Activated T-cell treated with anti-CD3 and anti-CD28 coated beads for 24 hours (primary cell): ENCODE measurements around the gene APOBEC3H.

Experiments used
- DNase-seq: peaks from one replicate; pipeline ENCODE4 v3.0.0-alpha.2; 2020; ENCODE audit warnings: low read depth

APOBEC3H gene

DNA sequence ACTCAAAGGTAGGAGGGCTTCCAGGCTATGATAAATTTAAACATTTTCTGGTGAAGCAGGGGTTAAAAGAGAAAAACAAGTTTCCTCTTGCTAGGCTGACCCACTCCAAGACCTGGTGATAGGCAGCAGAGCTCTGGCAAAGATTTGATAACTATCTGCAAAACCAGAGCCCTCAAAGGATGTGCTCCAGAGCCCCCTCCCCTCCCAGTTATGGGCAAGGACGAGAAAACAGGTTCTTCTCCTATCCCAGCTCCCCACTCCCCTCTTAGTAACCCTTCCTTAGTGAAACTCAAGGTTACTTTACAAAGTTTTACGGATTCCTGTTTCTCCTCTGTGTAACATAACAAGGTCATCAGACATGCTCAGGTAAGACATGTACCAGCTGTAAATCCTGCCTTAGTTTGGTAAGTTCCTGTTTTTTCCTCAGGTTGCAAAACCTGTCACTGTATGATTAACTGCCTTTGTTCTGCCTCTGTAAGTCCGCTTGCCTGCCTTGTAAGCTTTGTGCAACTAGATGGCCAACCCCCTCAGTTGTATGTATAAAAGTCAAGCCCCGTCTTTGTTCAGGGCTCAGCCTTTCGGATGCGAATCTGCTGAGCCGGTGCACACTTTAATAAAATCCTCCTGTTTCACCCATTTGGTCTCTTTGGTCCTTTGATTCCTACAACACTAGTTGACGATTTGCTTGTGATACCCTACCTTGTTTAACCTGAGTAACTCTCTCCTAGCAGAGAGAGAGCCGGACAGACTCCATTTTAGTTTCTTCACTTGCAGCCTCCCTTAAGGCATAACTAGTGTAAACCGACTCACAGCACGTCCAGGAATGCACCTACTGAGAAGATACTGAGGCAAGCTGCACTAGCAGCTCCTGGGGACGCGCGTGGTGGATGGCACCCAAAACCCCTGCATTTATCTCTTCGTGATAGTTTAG lies 13.9 kb downstream of the APOBEC3H start:
- no peak for DNase-seq

DNA sequence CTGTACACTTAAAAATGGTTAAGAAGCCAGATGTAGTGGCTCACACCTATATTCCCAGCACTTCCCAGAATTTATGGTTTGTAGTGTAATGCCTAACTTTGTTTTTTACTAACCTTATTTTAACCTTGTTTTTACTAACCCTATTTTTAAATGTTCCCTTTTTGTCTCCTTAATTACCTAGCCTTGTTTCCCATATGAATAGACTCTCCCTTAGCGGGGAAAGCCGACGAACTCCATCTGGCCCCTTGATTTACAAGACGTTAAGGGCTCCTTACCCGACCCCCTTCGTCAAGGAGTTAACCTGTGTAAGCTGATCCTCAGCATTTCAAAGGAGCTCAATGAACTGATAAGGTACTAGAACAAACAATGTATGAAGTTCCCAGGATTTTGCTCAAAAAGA lies 17.1 kb downstream of the APOBEC3H start:
- DNase-seq: no peak

DNA sequence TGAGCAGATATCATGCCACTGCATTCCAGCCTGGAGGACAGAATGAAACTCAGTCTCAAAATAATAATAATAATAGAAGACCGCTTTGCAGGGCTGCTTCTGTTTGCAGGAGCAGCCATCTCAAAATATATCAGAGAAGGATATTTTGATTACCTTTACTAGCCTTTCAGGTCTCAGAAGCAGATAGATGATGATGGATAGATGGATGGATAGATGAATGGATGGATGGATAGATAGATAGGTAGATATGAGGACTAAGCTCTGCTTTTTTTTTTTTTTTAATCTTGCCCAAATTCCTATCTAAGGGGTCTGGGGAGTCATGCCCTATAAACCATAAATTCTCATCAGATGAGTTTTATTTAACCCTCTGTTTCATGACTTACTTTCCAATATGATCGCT lies 18.5 kb downstream of the APOBEC3H start:
- no peak for DNase-seq

DNA sequence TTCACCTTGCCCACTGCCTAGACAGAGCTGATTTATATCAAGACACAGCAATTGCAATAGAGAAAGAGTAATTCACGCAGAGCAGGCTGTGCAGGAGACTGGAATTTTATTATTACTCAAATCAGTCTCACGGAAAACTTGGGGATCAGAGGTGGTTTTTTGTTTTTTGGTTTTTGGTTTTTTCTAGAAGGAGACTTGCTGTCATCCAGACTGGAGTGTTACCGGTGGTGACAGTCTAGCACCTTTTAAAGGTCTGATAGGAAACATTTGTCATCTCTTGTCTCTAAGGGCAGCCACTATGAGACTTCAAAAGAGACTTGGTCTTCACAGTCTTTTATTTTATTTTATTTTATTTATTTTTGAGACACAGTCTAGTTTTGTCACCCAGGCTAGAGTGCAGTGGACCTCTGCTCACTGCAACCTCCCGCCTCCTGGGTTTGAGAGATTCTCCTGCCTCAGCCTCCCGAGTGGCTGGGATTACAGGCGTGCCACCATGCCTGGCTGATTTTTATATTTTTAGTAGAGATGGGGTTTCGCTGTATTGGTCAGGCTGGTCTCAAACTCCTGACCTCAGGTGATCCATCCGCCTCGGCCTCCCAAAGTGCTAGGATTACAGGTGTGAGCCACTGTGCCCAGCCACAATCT lies 19.1 kb downstream of the APOBEC3H start:
- DNase-seq: no peak

DNA sequence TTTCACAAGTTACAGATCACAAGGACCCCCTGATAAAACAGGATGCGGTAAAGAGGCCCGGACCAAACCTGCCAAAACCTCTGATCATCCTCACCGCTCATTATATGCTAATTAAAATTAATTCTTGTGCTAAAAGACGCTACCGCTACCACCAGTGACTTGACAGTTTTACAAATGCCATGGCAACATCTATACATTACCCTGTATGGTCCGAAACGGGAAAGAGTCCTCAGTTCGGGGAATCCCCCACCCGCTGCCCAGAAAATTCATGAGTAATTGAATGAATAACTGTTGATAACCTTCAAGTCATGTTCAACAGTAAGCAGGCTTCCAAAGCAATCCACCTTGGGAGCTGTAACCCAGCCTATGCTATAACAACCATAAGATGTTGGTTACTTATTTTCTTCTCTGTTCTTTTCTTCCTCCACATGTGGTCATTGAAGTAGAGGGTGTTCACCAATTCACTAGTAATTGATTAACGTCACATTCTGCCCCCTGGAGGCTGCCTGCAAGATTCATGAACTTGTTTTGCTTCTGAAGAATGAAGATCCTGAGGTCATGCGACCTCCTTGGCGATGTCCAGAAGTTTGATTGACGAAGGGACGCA lies 20.6 kb downstream of the APOBEC3H start:
- peak; percentile 65 for DNase-seq

DNA sequence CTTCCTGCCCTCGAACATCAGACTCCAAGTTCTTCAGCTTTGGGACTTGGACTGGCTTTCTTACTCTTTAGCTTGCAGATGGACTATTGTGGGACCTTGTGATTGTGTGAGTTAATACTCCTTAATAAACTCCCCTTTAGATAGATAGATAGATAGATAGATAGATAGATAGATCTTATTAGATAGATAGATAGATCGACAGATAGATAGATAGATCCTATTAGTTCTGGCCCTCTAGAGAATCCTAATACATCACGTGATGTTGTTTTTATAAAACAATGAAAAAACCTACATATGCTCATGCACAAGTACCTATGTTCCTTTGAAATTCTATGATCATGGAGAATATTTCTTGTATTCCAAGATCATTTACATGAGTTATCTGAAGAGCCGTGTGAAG lies 23.9 kb downstream of the APOBEC3H start:
- DNase-seq: no peak

DNA sequence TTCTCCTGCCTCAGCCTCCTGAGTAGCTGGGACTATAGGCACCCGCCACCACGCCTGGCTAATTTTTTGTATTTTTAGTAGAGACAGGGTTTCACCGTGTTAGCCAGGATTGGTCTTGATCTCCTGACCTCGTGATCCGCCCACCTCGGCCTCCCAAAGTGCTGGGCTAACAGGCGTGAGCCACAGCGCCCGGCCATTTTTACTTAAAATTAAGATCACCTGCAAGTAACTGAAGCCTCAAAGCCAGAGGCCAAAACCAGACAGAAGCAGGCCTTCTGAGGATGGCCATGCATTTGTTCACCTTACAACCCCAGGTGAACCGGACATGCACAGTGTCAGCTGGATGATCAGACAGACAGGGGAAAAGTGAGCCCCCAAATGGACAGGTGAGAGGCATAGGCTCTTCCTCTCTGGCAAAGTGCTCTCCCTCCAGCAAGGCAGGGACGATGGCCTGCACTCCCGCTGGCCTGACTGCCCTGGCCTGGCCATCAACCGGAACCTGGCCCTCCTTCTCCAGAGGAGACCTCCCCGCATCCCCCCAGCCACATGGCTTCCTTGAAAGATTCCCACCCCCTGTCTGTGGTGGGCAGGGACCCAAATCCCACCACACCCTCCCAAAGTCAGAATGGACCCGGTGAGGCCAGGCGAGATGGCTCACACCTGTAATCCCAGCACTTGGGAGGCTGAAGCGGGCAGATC lies 25.9 kb downstream of the APOBEC3H start:
- no peak for DNase-seq

DNA sequence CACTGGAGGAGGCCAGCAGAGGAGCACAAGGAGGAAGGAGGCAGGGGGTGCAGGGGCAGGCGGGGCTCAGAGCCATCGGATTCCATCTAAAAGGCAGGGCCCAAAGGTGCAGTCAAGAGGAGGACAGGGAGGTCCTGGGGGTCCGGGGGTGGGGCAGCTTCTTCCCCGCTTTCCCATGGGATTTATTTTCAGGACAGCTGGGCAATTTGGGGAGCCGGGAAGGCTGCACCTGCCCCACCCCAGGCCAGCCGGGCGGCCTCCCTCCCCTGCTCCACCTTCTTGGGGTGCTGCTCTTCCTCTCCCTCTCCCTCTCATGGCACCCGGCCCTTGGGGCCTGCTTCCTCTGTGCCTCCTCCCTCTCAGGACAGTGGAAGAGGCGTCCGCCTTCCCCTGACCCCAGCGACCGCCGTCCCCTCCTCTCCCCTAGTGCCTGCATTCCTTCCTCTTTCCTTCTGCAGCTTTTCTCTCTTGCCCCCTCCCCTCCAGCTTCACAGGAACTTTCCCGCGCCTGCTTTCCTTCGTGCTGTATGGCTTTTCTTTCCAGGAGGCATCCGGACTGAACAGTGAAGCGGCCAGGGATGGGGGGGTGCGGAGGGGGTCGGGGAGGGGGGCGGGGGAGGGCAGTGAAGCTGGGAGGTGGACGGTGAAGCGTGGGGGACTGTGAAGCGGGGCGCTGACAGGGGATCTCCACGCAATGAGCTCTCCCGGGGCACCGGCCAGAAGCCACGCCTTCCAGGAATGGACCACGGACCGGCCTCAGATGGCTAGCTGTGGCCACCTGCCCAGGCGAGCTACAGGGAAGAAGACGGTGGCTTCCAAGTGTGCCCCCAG lies 26.9 kb downstream of the APOBEC3H start:
- DNase-seq: no peak

DNA sequence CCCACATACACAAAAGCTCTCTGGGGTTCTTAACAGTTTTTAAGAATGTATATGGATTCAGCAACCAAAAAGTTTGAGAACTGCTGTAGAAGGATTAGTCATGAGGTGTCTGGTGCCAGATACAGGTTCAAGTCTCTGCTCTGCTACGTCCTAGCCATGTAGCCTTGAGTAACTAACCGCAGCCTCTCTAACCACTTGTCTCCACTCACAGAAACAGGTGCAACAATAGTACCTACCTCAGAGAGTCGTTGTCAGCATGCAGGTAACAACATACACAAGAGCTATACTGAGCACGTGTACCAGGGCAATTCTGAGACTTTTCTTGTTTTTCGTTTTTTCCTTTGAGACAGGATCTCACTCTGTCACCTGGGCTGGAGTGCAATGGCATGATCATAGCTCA lies 28.6 kb downstream of the APOBEC3H start:
- no peak for DNase-seq

DNA sequence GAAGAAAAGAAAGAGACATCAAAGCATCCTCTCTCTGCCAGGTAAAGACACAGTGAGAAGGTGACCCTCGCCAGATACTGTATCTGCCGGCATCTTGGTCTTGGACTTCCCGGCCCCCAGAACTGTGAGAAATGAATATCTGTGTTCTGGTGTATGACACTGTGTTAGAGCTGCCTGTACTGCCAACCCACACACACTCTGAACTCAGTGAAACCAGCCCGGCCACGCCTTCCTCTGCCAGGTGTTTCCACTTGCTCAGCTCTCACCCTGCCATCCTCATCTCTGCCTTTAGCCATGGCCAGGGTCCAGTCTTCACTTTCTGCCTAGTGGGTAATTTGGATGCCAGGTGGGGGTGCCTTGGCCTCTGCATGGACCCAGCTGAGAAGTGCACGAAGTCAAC lies 31.5 kb downstream of the APOBEC3H start:
- no peak for DNase-seq

DNA sequence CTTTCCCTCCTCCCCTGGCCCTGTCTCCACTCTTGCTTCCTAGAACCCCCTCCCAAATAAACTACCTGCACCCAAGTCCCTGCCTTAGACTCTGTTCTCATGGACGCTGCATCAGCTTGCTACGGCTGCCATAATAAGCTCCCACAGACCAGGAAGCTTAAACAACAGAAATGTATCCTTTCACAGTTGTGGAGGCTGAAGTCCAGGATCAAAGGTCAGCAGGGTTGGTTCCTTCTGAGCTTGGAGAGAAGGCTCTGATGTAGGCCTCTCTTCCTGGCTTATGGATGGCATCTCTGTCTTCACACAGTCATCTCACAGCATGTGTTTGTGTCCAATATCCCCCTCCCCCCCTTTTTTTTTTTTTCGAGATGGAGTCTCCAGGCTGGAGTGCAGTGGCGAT lies 32.0 kb downstream of the APOBEC3H start:
- DNase-seq: no peak

DNA sequence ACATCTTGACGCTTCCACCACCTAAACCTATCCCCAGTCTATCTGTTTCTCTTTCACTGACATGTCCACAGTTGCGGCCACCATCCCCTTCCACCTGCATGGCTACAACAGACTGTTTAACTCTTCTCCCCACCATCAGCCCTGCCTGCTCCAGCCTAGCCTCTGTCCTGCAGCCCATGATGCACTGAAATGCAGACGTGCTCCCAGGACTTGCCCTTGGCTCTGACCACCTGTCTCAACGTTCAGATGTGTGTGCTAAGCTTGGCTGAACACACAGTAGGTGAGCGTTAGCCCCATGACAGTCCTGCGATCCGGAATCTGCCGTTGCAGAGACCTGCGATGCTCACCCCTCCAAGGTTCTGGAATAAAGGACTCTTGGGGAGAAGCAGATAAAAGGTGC lies 32.7 kb downstream of the APOBEC3H start:
- DNase-seq: no peak

DNA sequence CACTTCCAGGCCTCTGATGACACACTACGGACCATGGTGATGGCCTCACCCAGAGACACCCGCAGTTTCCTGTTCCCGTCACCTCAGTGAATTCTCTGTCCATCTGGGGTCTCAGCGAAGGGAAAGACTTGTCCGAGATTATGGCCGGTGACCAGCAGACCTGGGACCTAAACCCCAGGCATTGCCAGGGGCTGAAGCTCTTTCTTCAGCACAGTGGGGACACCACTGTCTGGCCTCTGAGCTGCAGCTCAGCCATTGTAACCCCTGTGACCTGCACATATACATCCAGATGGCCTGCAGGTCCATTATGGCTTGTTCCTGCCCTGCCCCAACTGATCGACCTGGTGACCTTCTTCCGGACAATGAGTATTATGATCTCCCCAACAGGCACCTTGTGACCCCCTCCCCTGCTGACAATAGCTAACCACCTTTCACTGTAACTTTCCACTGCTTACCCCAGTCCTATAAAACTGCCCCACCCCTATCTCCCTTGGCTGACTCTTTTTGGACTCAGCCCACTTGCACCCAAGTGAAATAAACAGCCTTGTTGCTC lies 33.2 kb downstream of the APOBEC3H start:
- DNase-seq: no peak

DNA sequence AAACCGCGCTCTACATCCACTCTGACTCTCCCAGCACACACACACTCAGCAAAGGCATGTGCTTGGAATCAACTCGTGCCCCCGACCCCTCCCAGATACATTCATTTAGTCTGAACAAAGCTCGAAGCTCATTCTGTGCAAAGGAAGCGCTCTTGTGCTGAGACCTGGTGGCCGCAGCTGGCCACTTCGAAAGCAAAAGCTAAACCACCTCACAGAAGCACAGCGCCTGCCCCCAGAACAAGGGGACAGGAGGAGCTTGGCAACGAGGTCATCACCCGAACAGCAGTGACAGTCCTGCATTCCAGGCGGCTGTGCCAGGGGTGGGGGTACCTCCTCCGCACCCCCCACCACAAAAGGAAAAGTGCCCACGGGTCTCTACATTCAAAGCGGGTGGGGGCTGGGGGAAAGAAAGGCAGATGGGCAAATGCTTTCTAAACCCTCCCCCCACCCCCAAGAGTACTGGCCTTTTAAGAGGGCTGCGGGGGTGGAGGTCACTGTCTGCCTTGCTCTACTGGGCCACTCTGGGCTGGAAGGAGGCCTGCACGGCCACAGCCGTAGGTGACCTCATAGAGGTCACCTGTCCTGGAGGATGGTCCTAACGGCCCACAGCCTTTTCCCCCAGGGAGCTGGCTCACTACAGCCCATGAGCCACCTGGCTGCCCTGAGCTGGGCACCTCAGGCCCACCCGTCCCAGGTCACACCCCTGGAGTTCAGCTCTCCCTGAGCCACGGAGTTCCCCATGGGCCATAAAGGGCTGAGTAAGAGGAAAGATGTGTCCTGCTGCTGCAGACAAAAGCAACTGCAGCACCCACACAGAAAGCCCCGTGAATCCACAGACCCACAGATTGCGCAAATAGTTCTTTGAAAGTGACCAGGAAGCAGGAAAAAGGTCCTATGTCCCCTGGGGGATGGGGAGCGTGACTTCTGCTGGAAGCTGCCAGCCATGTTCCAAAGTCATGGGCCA lies 34.1 kb downstream of the APOBEC3H start:
- no peak for DNase-seq

DNA sequence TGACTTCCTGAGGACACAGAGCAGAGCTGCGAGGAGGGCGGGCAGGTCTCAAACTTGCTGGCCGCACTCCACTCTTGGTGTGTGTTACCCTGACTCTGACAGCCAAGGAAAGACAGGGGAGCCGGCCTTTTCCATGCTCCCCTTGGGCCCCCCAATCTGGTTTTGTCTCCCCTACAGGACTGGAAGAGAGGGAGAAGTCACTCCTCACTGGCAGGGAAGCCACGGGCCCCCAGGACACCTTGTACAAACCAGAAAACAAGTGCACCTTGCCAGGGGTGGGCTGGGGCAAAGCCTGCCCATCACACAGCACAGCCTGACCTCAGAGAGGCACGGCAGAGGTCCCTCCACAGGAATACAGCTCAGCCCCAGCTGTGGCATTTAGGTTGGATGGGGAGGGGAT lies 35.2 kb downstream of the APOBEC3H start:
- no peak for DNase-seq

DNA sequence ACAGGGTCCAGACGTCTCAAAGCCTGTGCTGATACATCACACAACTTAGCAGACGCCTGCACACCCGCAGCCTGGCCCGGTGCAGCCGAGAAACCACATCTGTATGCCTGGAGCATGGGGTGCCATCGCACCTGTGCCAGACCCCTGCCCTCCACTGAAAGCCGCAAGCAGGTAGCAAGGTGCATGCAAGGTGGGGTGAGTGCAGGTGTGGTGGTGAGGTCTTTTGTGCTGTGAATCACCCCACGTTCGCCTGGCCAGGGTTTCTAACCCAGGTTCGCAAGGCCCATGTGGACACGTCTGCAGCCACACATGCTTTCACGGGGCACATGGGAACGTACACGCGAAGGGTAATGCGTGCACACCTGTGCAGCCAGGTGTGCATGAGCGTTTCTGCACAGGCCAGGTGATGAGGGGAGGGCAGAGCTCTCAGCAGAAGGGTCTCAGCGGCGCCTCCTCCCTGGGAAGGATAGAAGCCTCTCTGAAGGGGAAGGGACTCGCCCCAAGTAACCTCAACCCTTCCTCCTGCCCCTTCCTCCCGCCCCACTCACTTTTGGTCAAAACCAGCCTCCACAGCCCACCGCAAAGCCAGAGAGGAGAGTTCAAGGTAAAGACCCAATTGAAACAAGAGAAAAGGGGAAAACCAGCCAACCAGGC lies 36.0 kb downstream of the APOBEC3H start:
- DNase-seq: no peak

DNA sequence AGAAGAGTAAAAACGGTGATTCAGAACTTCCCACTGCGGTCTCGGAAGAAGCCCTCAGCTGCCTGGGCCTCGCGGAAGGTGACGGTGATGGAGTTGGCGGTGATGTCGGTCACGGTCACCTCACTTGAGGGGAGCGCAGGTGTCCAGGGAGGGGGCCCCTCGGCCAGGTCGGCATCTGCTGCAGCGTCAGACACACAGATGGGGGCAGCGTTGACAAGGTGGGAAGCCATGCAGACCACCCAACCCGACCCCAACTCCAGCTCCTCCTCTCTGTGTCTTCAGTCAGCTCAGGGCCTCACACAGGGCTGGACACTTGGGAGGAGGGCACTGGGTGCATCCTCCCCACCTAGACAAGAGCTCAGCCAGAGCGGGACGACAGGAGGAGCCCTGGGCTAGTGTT lies 36.8 kb downstream of the APOBEC3H start:
- DNase-seq: no peak

DNA sequence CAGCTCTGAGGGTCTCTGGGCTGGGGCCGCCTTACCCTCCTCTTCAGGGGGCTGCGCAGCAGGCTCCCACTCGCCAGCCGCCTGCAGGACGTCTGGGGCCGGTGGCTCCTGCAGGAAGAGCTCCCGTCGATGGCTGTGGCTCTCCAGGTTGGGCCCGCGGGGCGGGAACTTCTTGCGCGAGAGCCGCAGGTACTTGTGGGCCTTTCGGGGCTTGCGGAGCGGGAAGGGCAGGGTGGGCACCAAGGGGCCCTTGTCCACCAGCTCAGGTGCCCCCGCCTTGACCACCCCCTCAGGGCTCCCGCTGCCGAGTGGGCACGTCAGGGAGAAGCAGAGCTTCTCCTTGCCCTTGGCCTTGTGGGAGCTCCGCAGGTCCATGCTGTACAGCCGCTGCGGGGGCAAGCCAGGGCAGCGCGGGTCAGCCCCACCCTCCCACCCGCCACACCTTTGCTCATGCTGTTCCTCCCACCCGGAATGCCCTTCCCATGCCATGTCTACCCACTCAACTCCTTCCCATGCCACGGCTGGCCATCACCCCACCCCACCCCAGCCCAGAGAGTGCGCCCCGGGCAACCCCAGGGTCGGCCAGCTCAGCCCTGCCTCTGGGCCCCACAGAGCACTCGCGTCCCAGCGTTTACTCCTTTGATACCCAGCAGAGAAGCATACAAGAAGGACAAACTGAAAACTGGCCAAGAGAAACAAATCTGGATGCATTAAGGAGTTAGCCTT lies 37.5 kb downstream of the APOBEC3H start:
- no peak for DNase-seq
